Tibial nerve (tissue), 4 donors: ENCODE data around the gene CCNT2.

Experiments
- CTCF ChIP-seq, 5 experiments: fragments of 200-600 bp in 3 of 5; fragments of 450-650 bp in 2 of 5; sonication (generic) in 3 of 5; IDR thresholded peaks; one replicate each; pipeline ENCODE4 v1.5.1; 2016 to 2019; ENCODE audit warnings: antibody characterized with exemption in 5 of 5, mild to moderate bottlenecking in 3 of 5, moderate library complexity in 2 of 5
- EP300 ChIP-seq, 2 donors: sonication (generic); formaldehyde crosslinking; IDR thresholded peaks; one replicate each; pipeline ENCODE4 v1.6.1; 2017; ENCODE audit warnings: antibody characterized with exemption in 2 of 2, mild to moderate bottlenecking in 1 of 2

- no peak for TF ChIP-seq CTCF (IDR thresholded peaks at IDR 0.05)
- no peak for TF ChIP-seq EP300 (IDR thresholded peaks at IDR 0.05)
Measured at GRCh38 chr2:134924912-134925311, 6.3 kb downstream of the CCNT2 start.
